Heart left ventricle (tissue), 16 donors: Measurements from ENCODE around the gene EVX2. TPM values are rescaled to one million over a fixed set of nuclear protein-coding genes. Genes with fewer than 3 reads are reported as not detected.

Experiments used
- ATAC-seq, 4 donors: fragments of 200-7000 bp; cut with Tn5 transposase; one replicate each; pipeline ENCODE4 v1.9.1; 2020 to 2022; ENCODE audit warnings: moderate library complexity in 4 of 4, mild to moderate bottlenecking in 3 of 4, moderate number of reproducible peaks in 1 of 4
- DNase-seq, 5 donors: peaks; one replicate each; pipeline ENCODE4 v3.0.0-alpha.2; 2020
- H3K27ac ChIP-seq, 12 donors: fragments of 200-600 bp; sonication (generic) in 4 of 12; one replicate each; pipeline versions ENCODE4 v1.5.0 to v1.8.0; 2016 to 2022; ENCODE audit warnings: mild to moderate bottlenecking in 2 of 12
- H3K27me3 ChIP-seq, 9 donors: fragments of 200-600 bp; sonication (generic) in 2 of 9; one replicate each; pipeline versions ENCODE4 v1.5.1 to v1.8.0; 2016 to 2022; ENCODE audit warnings: mild to moderate bottlenecking in 3 of 9
- H3K36me3 ChIP-seq, 9 donors: fragments of 200-600 bp; sonication (generic) in 2 of 9; one replicate each; pipeline versions ENCODE4 v1.5.0 to v1.8.0; 2018 to 2022; ENCODE audit warnings: mild to moderate bottlenecking in 2 of 9
- H3K4me1 ChIP-seq, 12 donors: fragments of 200-600 bp; sonication (generic) in 4 of 12; one replicate each; pipeline versions ENCODE4 v1.5.0 to v1.8.0; 2016 to 2022; ENCODE audit warnings: mild to moderate bottlenecking in 3 of 12
- H3K4me3 ChIP-seq, 12 donors: fragments of 200-600 bp; sonication (generic) in 4 of 12; one replicate each; pipeline versions ENCODE4 v1.5.0 to v1.8.0; 2017 to 2022; ENCODE audit warnings: mild to moderate bottlenecking in 9 of 12, moderate library complexity in 4 of 12
- H3K9me3 ChIP-seq, 12 donors: fragments of 200-600 bp; sonication (generic) in 4 of 12; one replicate each; pipeline versions ENCODE4 v1.5.0 to v1.8.0; 2016 to 2022; ENCODE audit warnings: mild to moderate bottlenecking in 1 of 12
- CTCF ChIP-seq, 12 donors: fragments of 200-600 bp; sonication (generic) in 4 of 12; IDR thresholded peaks; one replicate each; pipeline versions ENCODE4 v1.5.0 to v1.8.0; 2018 to 2022; ENCODE audit warnings: antibody characterized with exemption in 12 of 12, mild to moderate bottlenecking in 5 of 12
- POLR2A ChIP-seq, 2 donors: fragments of 450-650 bp; IDR thresholded peaks; one replicate each; pipeline ENCODE4 v1.6.1; 2017; ENCODE audit warnings: antibody characterized with exemption in 2 of 2, mild to moderate bottlenecking in 2 of 2, moderate library complexity in 2 of 2
- WGBS, 4 donors: extraction: QIAGEN DNeasy Blood & Tissue Kit in 2 of 4; methylation state at CpG; one replicate each; pipeline versions ENCODE4 v1.1.5 to v1.1.7; 2013 to 2018; 5-methylcytosine and 5-hydroxymethylcytosine counted together
- intact Hi-C, 10 donors: fragments of 100-400 bp; cut with DNase I; formaldehyde crosslinking; loops; one replicate each; pipeline versions ENCODE4 v1.11.1 to v1.14.2; 2022
- polyA plus RNA-seq, 2 donors: library from polyadenylated mRNA; stranded (reverse); fragments of 200-250 nt; gene quantifications; one replicate each; pipeline ENCODE4 v1.2.3, GENCODE V29; 2013
- total RNA-seq, 9 donors: library from RNA; depleted of rRNA in 2 of 9; stranded (reverse); fragments of >200 nt in 2 of 9; fragmentation: NEBNext Ultra II Directional in 3 of 9; extraction: Animal tissue kit (Norgen Biotek cat#: 25700) in 3 of 9; gene quantifications; one replicate each; pipeline versions ENCODE4 v1.1.0 to v1.2.4, GENCODE V29; 2016 to 2023
- donor health status: ischemic (EF 13 %, LVEDD 7.1; RV severe dilation, severe dysfunction).
- donor health status: healthy with polysubstance abuse.
- donor health status: DM: no; HTN: yes; CAD: no.
- donor health status: DM: no; HTN: no; CAD: no.
- donor health status: ischemic (EF 25% LVEDD 6.9; RV normal size, moderate dysfunction).
- donor health status: ischemic (EF 25% LVEDD 5.7; RV mildly dilated, moderate dysfunction).
- donor health status: healthy.
- donor health status: DM: yes; HTN: yes; CAD: no.
- donor health status: ischemic (EF 35%, LVEDD 5.7; RV mildly dilated, moderate dysfunction).
- donor health status: nonischemic (EF 11% LVEDD 7.7; RV severe dilation, severe dysfunction).
- donor health status: DM: yes; HTN: yes; CAD: no.
- donor health status: PGD.
- donor health status: ischemic (EF 29% LVEDD 5.4; RV normal size, mild dysfunction).
- donor health status: nonischemic (EF 23%, LVEDD 6.1; RV moderate dilation, normal function).

The EVX2 gene
- total and polyA plus RNA-seq, 11 donors = 0.06 TPM; not detected in 10

GRCh38 chr2:176104316-176105077 lies 20.7 kb upstream of the EVX2 start:
- ATAC-seq (no peak), DNase-seq (peak in 1 of 5 donors; percentile 15)
- H3K27me3 ChIP-seq = peaks cover 87 to 99% (median 96%) of the 10 kb centered on the region in 9 donors
- no peaks in the 10 kb centered on the region for H3K36me3 ChIP-seq
- WGBS, 4 donors = 2 to 4% (median 2%) methylated on average over 50 to 56 of the region's 56 CpGs
- TF ChIP-seq CTCF (IDR thresholded peaks at IDR 0.05) (no peak), POLR2A (IDR thresholded peaks at IDR 0.05) (no peak)
- H3K4me1 ChIP-seq = peaks cover 0 to 55% (median 10%) of the 10 kb centered on the region in 12 donors
- H3K9me3 ChIP-seq = no peaks in the 10 kb centered on the region
- intact Hi-C loops = no loop called here
- peak overlapping the region in 1 of 12 donors; percentile 90 for H3K27ac ChIP-seq
- H3K4me3 ChIP-seq = peak overlapping the region in 2 of 12 donors; percentile 4 to 11

GRCh38 chr2:176103742-176104315 lies 20.1 kb upstream of the EVX2 start:
- DNase-seq = peak in 1 of 5 donors; percentile 3
- no peak for TF ChIP-seq CTCF (IDR thresholded peaks at IDR 0.05)
- no peak for TF ChIP-seq POLR2A (IDR thresholded peaks at IDR 0.05)
- Histone ChIP-seq H3K36me3 (no peaks in the 10 kb centered on the region), H3K27ac (peak overlapping the region in 1 of 12 donors; percentile 90), H3K27me3 (peaks cover 88 to 99% (median 96%) of the 10 kb centered on the region in 9 donors), H3K9me3 (no peaks in the 10 kb centered on the region), H3K4me1 (peaks cover 0 to 50% (median 9%) of the 10 kb centered on the region in 12 donors), H3K4me3 (peak overlapping the region in 2 of 12 donors; percentile 4 to 5)
- 3 to 7% (median 5%) methylated on average over 17 of the region's 17 CpGs for WGBS, 4 donors
- intact Hi-C loops = no loop called here
- no peak for ATAC-seq

- H3K36me3 ChIP-seq = no peaks in the 10 kb centered on the region
- H3K27ac ChIP-seq = peak overlapping the region in 1 of 12 donors; percentile 90
- 17 to 26% (median 22%) methylated on average over 7 of the region's 7 CpGs for WGBS, 4 donors
- intact Hi-C loops = no loop called here
- H3K4me3 ChIP-seq = peak overlapping the region in 1 of 12 donors; percentile 7
- ATAC-seq = no peak
- no peak for TF ChIP-seq POLR2A (IDR thresholded peaks at IDR 0.05)
- TF ChIP-seq CTCF (IDR thresholded peaks at IDR 0.05) = no peak
- no peak for DNase-seq
- H3K9me3 ChIP-seq = no peaks in the 10 kb centered on the region
- peaks cover 0 to 49% (median 9%) of the 10 kb centered on the region in 12 donors for H3K4me1 ChIP-seq
- H3K27me3 ChIP-seq = peaks cover 89 to 99% (median 96%) of the 10 kb centered on the region in 9 donors
Measured at GRCh38 chr2:176103194-176103593, 19.4 kb upstream of the EVX2 start.

GRCh38 chr2:176102309-176102866 lies 18.6 kb upstream of the EVX2 start:
- Histone ChIP-seq H3K36me3 (no peaks in the 10 kb centered on the region), H3K27me3 (peaks cover 90 to 100% (median 100%) of the 10 kb centered on the region in 9 donors), H3K9me3 (no peaks in the 10 kb centered on the region), H3K4me1 (peaks cover 0 to 50% (median 13%) of the 10 kb centered on the region in 12 donors), H3K27ac (peak overlapping the region in 1 of 12 donors; percentile 55), H3K4me3 (no peak overlapping the region)
- ATAC-seq = no peak
- 14 to 20% (median 15%) methylated on average over 7 of the region's 7 CpGs for WGBS, 4 donors
- TF ChIP-seq POLR2A (IDR thresholded peaks at IDR 0.05) (no peak), CTCF (IDR thresholded peaks at IDR 0.05) (no peak)
- DNase-seq = no peak
- intact Hi-C loops = no loop called here
